ENCODE results near the gene ITGA6.
"Not testable (repeated sequence)": the region's sequence is repeated elsewhere in the genome, so short reads cannot be mapped to it uniquely, and the experiment has no call there.

ITGA6 gene

GRCh38 chr2:172513524-172513900 is 86.1 kb downstream of the ITGA6 start:
- no peak overlapping the region for H3K4me3 ChIP-seq (ENCODE audit: insufficient read depth, low read depth, low read length)
- no peaks in the 10 kb centered on the region for H3K4me1 ChIP-seq (ENCODE audit: control insufficient read depth, insufficient read depth, low read length)
- H3K27ac ChIP-seq (ENCODE audit: insufficient read depth, low read depth, low read length, poor library complexity, severe bottlenecking) = no peak overlapping the region
- no peaks in the 10 kb centered on the region for H3K27me3 ChIP-seq (ENCODE audit: control insufficient read depth, insufficient read depth, low read length, poor library complexity, severe bottlenecking)
- 94 to 96% methylated on average over 6 of the region's 6 CpGs for WGBS, 2 experiments
- no peaks in the 10 kb centered on the region for H3K36me3 ChIP-seq (ENCODE audit: control insufficient read depth, insufficient read depth, low read length)
- H3K9me3 ChIP-seq (ENCODE audit: control insufficient read depth, low read length) = peaks cover 5% of the 10 kb centered on the region

- Histone ChIP-seq H3K36me3 (ENCODE audit: control insufficient read depth, insufficient read depth, low read length) (no peaks in the 10 kb centered on the region), H3K27me3 (ENCODE audit: control insufficient read depth, insufficient read depth, low read length, poor library complexity, severe bottlenecking) (no peaks in the 10 kb centered on the region), H3K4me1 (ENCODE audit: control insufficient read depth, insufficient read depth, low read length) (no peaks in the 10 kb centered on the region), H3K27ac (ENCODE audit: insufficient read depth, low read depth, low read length, poor library complexity, severe bottlenecking) (no peak overlapping the region), H3K4me3 (ENCODE audit: insufficient read depth, low read depth, low read length) (no peak overlapping the region), H3K9me3 (ENCODE audit: control insufficient read depth, low read length) (peaks cover 5% of the 10 kb centered on the region)
- 84 to 85% methylated on average over 15 of the region's 15 CpGs for WGBS, 2 experiments
These were observed 86.7 kb downstream of the ITGA6 start for GRCh38 chr2:172513935-172514586.

- Histone ChIP-seq H3K4me1 (ENCODE audit: control insufficient read depth, insufficient read depth, low read length) (no peaks in the 10 kb centered on the region), H3K9me3 (ENCODE audit: control insufficient read depth, low read length) (peaks cover 4% of the 10 kb centered on the region), H3K27me3 (ENCODE audit: control insufficient read depth, insufficient read depth, low read length, poor library complexity, severe bottlenecking) (no peaks in the 10 kb centered on the region), H3K36me3 (ENCODE audit: control insufficient read depth, insufficient read depth, low read length) (no peaks in the 10 kb centered on the region), H3K27ac (ENCODE audit: insufficient read depth, low read depth, low read length, poor library complexity, severe bottlenecking) (no peak overlapping the region), H3K4me3 (ENCODE audit: insufficient read depth, low read depth, low read length) (no peak overlapping the region)
- whole genome bisulfite sequencing, 2 experiments = 85 to 94% methylated on average over 1 of the region's 1 CpG
These were observed 88.9 kb downstream of the ITGA6 start for GRCh38 chr2:172516299-172516698.

- Histone ChIP-seq H3K9me3 (ENCODE audit: control insufficient read depth, low read length) (no peaks in the 10 kb centered on the region), H3K4me3 (ENCODE audit: insufficient read depth, low read depth, low read length) (no peak overlapping the region), H3K27me3 (ENCODE audit: control insufficient read depth, insufficient read depth, low read length, poor library complexity, severe bottlenecking) (no peaks in the 10 kb centered on the region), H3K27ac (ENCODE audit: insufficient read depth, low read depth, low read length, poor library complexity, severe bottlenecking) (no peak overlapping the region), H3K4me1 (ENCODE audit: control insufficient read depth, insufficient read depth, low read length) (no peaks in the 10 kb centered on the region), H3K36me3 (ENCODE audit: control insufficient read depth, insufficient read depth, low read length) (no peaks in the 10 kb centered on the region)
These were observed 91.6 kb downstream of the ITGA6 start for GRCh38 chr2:172518995-172519394.

GRCh38 chr2:172525601-172526000 is 98.2 kb downstream of the ITGA6 start:
- no peak overlapping the region for H3K27ac ChIP-seq (ENCODE audit: insufficient read depth, low read depth, low read length, poor library complexity, severe bottlenecking)
- no peaks in the 10 kb centered on the region for H3K36me3 ChIP-seq (ENCODE audit: control insufficient read depth, insufficient read depth, low read length)
- no peaks in the 10 kb centered on the region for H3K9me3 ChIP-seq (ENCODE audit: control insufficient read depth, low read length)
- no peak overlapping the region for H3K4me3 ChIP-seq (ENCODE audit: insufficient read depth, low read depth, low read length)
- H3K4me1 ChIP-seq (ENCODE audit: control insufficient read depth, insufficient read depth, low read length) = no peaks in the 10 kb centered on the region
- no peaks in the 10 kb centered on the region for H3K27me3 ChIP-seq (ENCODE audit: control insufficient read depth, insufficient read depth, low read length, poor library complexity, severe bottlenecking)
- 89 to 91% methylated on average over 4 of the region's 4 CpGs for WGBS, 2 experiments

- Histone ChIP-seq H3K27ac (ENCODE audit: insufficient read depth, low read depth, low read length, poor library complexity, severe bottlenecking) (no peak overlapping the region), H3K4me1 (ENCODE audit: control insufficient read depth, insufficient read depth, low read length) (no peaks in the 10 kb centered on the region), H3K27me3 (ENCODE audit: control insufficient read depth, insufficient read depth, low read length, poor library complexity, severe bottlenecking) (no peaks in the 10 kb centered on the region), H3K9me3 (ENCODE audit: control insufficient read depth, low read length) (no peaks in the 10 kb centered on the region), H3K4me3 (ENCODE audit: insufficient read depth, low read depth, low read length) (no peak overlapping the region), H3K36me3 (ENCODE audit: control insufficient read depth, insufficient read depth, low read length) (no peaks in the 10 kb centered on the region)
- 89 to 98% methylated on average over 1 to 2 of the region's 2 CpGs for WGBS, 2 experiments
These were observed 103.9 kb downstream of the ITGA6 start for GRCh38 chr2:172531309-172531708.

GRCh38 chr2:172532461-172532860 is 105.1 kb downstream of the ITGA6 start:
- H3K27me3 ChIP-seq (ENCODE audit: control insufficient read depth, insufficient read depth, low read length, poor library complexity, severe bottlenecking); H3K9me3 ChIP-seq (ENCODE audit: control insufficient read depth, low read length); H3K4me1 ChIP-seq (ENCODE audit: control insufficient read depth, insufficient read depth, low read length); H3K27ac ChIP-seq (ENCODE audit: insufficient read depth, low read depth, low read length, poor library complexity, severe bottlenecking); H3K4me3 ChIP-seq (ENCODE audit: insufficient read depth, low read depth, low read length); H3K36me3 ChIP-seq (ENCODE audit: control insufficient read depth, insufficient read depth, low read length): not testable (repeated sequence)
- WGBS, 2 experiments = 90% methylated on average over 2 of the region's 2 CpGs; no CpG with 5 or more reads in 1 of the 2 experiments

GRCh38 chr2:172533687-172534086 is 106.3 kb downstream of the ITGA6 start:
- WGBS, 2 experiments = 93 to 94% methylated on average over 1 of the region's 1 CpG
- Histone ChIP-seq H3K4me3 (ENCODE audit: insufficient read depth, low read depth, low read length) (no peak overlapping the region), H3K9me3 (ENCODE audit: control insufficient read depth, low read length) (no peaks in the 10 kb centered on the region)

GRCh38 chr2:172535119-172535518 is 107.7 kb downstream of the ITGA6 start:
- Histone ChIP-seq H3K36me3 (ENCODE audit: control insufficient read depth, insufficient read depth, low read length) (no peaks in the 10 kb centered on the region), H3K27me3 (ENCODE audit: control insufficient read depth, insufficient read depth, low read length, poor library complexity, severe bottlenecking) (no peaks in the 10 kb centered on the region), H3K27ac (ENCODE audit: insufficient read depth, low read depth, low read length, poor library complexity, severe bottlenecking) (no peak overlapping the region), H3K4me1 (ENCODE audit: control insufficient read depth, insufficient read depth, low read length) (no peaks in the 10 kb centered on the region), H3K4me3 (ENCODE audit: insufficient read depth, low read depth, low read length) (no peak overlapping the region), H3K9me3 (ENCODE audit: control insufficient read depth, low read length) (no peaks in the 10 kb centered on the region)
- WGBS, 2 experiments = 74 to 76% methylated on average over 3 of the region's 3 CpGs

More at GRCh38 chr2:172533687-172534086, 106.3 kb downstream of the ITGA6 start:
- no peak overlapping the region for H3K27ac ChIP-seq (ENCODE audit: insufficient read depth, low read depth, low read length, poor library complexity, severe bottlenecking)
- H3K36me3 ChIP-seq (ENCODE audit: control insufficient read depth, insufficient read depth, low read length) = no peaks in the 10 kb centered on the region
- no peaks in the 10 kb centered on the region for H3K4me1 ChIP-seq (ENCODE audit: control insufficient read depth, insufficient read depth, low read length)
- H3K27me3 ChIP-seq (ENCODE audit: control insufficient read depth, insufficient read depth, low read length, poor library complexity, severe bottlenecking) = no peaks in the 10 kb centered on the region

- not testable (repeated sequence) for H3K4me1 ChIP-seq (ENCODE audit: control insufficient read depth, insufficient read depth, low read length); H3K27ac ChIP-seq (ENCODE audit: insufficient read depth, low read depth, low read length, poor library complexity, severe bottlenecking); H3K36me3 ChIP-seq (ENCODE audit: control insufficient read depth, insufficient read depth, low read length); H3K27me3 ChIP-seq (ENCODE audit: control insufficient read depth, insufficient read depth, low read length, poor library complexity, severe bottlenecking); H3K9me3 ChIP-seq (ENCODE audit: control insufficient read depth, low read length); H3K4me3 ChIP-seq (ENCODE audit: insufficient read depth, low read depth, low read length)
- 91 to 95% methylated on average over 24 to 35 of the region's 37 CpGs for WGBS, 2 experiments
These were observed 110.5 kb downstream of the ITGA6 start for GRCh38 chr2:172537851-172538250.

GRCh38 chr2:172539767-172540166 is 112.4 kb downstream of the ITGA6 start:
- no peaks in the 10 kb centered on the region for H3K36me3 ChIP-seq (ENCODE audit: control insufficient read depth, insufficient read depth, low read length)
- no peak overlapping the region for H3K4me3 ChIP-seq (ENCODE audit: insufficient read depth, low read depth, low read length)
- no peaks in the 10 kb centered on the region for H3K27me3 ChIP-seq (ENCODE audit: control insufficient read depth, insufficient read depth, low read length, poor library complexity, severe bottlenecking)
- H3K27ac ChIP-seq (ENCODE audit: insufficient read depth, low read depth, low read length, poor library complexity, severe bottlenecking) = no peak overlapping the region
- peaks cover 2% of the 10 kb centered on the region for H3K9me3 ChIP-seq (ENCODE audit: control insufficient read depth, low read length)
- no peaks in the 10 kb centered on the region for H3K4me1 ChIP-seq (ENCODE audit: control insufficient read depth, insufficient read depth, low read length)
- 84 to 91% methylated on average over 4 of the region's 4 CpGs for WGBS, 2 experiments

Data from ectodermal cell (in vitro differentiated cells).